GM13976 (cell line): ENCODE results near the gene SEPTIN1.

ENCODE experiments used
- DNase-seq: peaks from one replicate; pipeline ENCODE4 v3.0.0; 2012; ENCODE audit warnings: low spot score
- in situ Hi-C: fragments of 300-500 bp; cut with MboI; formaldehyde crosslinking; loops from one replicate; pipeline ENCODE4 v1.12.0; 2022; ENCODE audit warnings: low sequenced_read_pairs, mixed read lengths, inconsistent platforms; ENCODE audit not compliant: unreplicated experiment
- TF ChIP-seq, protein P1 (sequence below): IDR thresholded peaks from 2 replicates; pipeline ENCODE4 v1.5.1; 2012; ENCODE audit warnings: borderline replicate concordance, mild to moderate bottlenecking; ENCODE audit not compliant: insufficient read depth; ENCODE audit errors: extremely low read depth, missing control alignments, control extremely low read depth

SEPTIN1 gene

DNA sequence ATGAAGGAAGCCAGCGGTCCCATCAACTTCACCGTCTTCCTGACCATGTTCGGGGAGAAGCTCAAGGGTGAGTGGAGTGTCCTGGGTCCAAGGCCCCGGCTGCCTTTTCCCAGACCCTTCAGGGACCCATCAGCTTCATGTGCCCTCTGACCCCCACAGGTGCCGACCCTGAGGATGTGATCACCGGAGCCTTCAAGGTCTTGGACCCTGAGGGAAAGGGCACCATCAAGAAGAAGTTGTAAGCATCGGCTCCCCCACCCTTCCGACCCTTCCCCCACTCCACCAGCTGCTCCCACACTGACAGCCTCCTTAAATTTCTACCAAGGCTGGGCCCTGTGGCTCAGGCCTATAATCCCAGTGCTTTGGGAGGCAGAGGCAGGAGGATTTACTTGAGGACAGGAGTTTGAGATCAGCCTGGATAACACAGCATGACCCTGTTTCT lies 5.9 kb downstream of the SEPTIN1 start:
- no peak for DNase-seq
- in situ Hi-C loops = no loop called here
- TF ChIP-seq, protein P1, sequence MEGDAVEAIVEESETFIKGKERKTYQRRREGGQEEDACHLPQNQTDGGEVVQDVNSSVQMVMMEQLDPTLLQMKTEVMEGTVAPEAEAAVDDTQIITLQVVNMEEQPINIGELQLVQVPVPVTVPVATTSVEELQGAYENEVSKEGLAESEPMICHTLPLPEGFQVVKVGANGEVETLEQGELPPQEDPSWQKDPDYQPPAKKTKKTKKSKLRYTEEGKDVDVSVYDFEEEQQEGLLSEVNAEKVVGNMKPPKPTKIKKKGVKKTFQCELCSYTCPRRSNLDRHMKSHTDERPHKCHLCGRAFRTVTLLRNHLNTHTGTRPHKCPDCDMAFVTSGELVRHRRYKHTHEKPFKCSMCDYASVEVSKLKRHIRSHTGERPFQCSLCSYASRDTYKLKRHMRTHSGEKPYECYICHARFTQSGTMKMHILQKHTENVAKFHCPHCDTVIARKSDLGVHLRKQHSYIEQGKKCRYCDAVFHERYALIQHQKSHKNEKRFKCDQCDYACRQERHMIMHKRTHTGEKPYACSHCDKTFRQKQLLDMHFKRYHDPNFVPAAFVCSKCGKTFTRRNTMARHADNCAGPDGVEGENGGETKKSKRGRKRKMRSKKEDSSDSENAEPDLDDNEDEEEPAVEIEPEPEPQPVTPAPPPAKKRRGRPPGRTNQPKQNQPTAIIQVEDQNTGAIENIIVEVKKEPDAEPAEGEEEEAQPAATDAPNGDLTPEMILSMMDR = no peak

DNA sequence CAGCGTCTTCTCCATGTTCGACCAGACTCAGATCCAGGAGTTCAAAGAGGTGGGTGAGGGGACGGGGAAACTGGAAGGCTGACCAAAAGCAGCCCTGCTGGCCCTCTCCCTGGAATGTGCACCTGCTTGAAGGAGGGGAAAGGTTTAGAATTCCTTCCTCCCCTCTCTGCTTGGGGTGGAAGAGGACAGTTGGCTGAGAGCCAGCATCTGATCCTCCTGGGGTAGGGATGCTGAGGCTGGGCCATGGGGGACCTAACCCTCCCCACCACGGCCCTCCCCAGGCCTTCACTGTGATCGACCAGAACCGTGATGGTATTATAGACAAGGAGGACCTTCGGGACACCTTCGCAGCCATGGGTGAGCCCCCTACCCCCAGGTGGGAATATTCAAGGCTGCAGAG lies 6.5 kb downstream of the SEPTIN1 start:
- no peak for DNase-seq
- in situ Hi-C loops = no loop called here
- TF ChIP-seq, protein P1 = no peak

- in situ Hi-C loops = no loop called here
- TF ChIP-seq, protein P1 = no peak
- no peak for DNase-seq
These were observed 7.8 kb downstream of the SEPTIN1 start, which contains the start of gene MYL11 for GRCh38 chr16:30374538-30374937. TSS of gene MYL11 (plus strand) at chr16:30374802. CDS start at chr16:30374858, 56 bp downstream.

DNA sequence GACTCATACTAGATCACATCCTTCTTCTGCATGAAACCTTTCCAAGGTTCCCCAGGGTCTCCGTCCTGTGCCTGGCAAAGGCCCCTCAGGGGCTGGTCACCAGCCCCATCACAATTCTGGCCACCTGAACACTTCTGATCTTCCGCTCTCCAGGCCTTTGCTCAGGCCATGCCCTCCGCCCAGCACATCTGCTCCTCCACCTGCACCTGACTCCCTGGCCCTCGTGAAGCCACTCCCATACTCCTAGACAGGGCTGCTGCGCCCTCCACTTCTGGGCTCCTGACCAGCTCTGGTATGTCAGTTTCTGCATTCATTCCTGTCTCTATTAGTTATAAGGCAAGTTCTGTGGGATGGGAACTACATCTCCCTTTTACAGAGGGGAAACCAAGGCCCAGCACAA lies 9.6 kb downstream of the SEPTIN1 start:
- TF ChIP-seq, protein P1 = no peak
- in situ Hi-C loops = no loop called here
- DNase-seq = no peak

GRCh38 chr16:30372038-30372712 lies 10.2 kb downstream of the SEPTIN1 start:
- in situ Hi-C loops = no loop called here
- TF ChIP-seq, protein P1 = no peak
- DNase-seq = no peak

- DNase-seq = no peak
- TF ChIP-seq, protein P1 = no peak
- in situ Hi-C loops = no loop called here
These were observed 11.0 kb downstream of the SEPTIN1 start for GRCh38 chr16:30371248-30371816.
